GM12891 (cell line): ENCODE measurements around the gene HS6ST2.

Experiments
- PAX5 ChIP-seq: IDR thresholded peaks from 2 replicates; pipeline ENCODE4 v1.6.1; 2011; ENCODE audit warnings: low read length, moderate library complexity, mild to moderate bottlenecking; ENCODE audit not compliant: insufficient read depth, severe bottlenecking
- POLR2A ChIP-seq: IDR thresholded peaks from 2 replicates; pipeline ENCODE4 v1.6.1; 2011; ENCODE audit warnings: low read depth, low read length, control low read depth
- POLR2AphosphoS5 ChIP-seq: IDR thresholded peaks from 2 replicates; pipeline ENCODE4 v1.6.1; 2011; ENCODE audit warnings: low read depth, low read length, control low read depth
- SPI1 ChIP-seq: IDR thresholded peaks from 2 replicates; pipeline ENCODE4 v1.6.1; 2011; ENCODE audit warnings: low read depth, low read length, control low read depth
- TAF1 ChIP-seq: IDR thresholded peaks from 2 replicates; pipeline ENCODE4 v1.6.1; 2011; ENCODE audit warnings: low read depth, low read length, control low read depth

DNA sequence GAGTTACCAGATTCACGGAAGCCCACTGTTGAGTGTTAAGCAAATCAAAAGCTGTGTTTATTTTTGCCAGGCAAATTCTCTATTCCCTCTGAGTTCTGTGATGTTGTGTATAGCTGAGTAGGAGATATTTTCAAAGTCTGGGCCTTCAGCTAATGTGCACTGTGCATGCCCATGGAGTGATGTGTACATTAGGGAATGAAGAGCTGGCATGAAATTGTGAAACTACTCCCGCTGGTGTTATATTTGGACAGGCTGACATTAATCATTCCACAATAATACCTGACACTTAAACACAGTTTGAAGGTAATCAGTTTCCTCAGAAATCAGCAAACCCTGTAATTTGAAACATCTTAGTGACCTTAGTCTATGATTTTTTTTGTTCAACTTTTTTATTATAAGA, 381.5 kb downstream of the HS6ST2 start:
- no peak for TF ChIP-seq POLR2AphosphoS5
- TF ChIP-seq POLR2A, result no peak
- TF ChIP-seq SPI1, result no peak
- no peak for TF ChIP-seq PAX5
- no peak for TF ChIP-seq TAF1
